GM21576 (cell line): Measurements from ENCODE around the gene PSMA7.
A peak's percentile ranks its signal among the peaks of the same experiment; 100 is the strongest.

Experiments
- ATAC-seq: cut with Tn5 transposase; IDR thresholded peaks from one replicate; pipeline ENCODE4 v1.9.1; 2021; ENCODE audit warnings: mild to moderate bottlenecking, moderate library complexity; ENCODE audit not compliant: unreplicated experiment

The PSMA7 gene

DNA sequence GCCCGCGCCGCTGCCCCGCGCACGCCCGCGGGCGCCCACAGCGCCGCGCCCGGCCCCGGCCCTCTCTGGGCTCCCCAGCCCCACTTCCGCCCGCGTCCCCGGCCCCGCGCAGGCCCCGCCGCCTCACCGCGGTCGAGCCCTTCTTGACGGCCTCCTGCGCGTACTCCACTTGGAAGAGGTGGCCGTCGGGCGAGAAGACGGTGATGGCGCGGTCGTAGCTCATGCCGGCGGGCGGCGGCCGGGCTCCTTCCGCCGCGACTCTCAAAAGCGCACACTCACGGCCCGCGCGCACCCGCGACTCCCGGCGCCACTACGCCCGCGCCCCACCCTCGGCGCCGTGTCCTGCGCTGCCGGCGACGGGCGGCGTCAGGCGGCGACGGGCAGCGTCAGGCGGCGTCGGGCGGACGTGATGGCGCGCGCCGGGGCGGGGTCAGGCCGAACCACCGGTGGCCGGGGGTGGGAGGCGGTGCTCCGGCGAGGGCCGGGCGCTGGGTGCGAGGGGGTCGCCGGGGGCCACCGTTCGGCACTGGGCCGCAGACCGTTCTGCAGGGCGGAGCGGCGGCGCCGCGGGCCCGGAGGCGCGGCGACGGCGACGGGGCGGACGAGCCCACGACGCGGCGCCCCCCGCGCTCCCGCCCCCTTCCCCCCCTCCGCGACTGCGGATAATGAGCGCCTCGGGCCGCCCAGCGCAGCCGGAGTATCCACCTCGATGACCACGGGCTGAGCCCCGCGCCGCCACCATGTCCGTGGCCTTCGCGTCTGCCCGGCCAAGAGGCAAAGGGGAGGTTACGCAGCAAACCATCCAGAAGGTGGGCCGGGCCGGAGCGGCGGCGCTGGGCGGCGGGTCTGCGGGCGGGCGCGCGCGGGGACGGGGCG, at the start of gene PSMA7, which contains the start of gene SS18L1:
TSS of gene PSMA7 (minus strand) at position 314 of the 876 bp plus-strand sequence. CDS start at position 223, 91 bp downstream.
TSS of gene SS18L1 (plus strand) at position 689 of the 876 bp plus-strand sequence. CDS start at position 741, 52 bp downstream.
- ATAC-seq: peak; percentile 67

DNA sequence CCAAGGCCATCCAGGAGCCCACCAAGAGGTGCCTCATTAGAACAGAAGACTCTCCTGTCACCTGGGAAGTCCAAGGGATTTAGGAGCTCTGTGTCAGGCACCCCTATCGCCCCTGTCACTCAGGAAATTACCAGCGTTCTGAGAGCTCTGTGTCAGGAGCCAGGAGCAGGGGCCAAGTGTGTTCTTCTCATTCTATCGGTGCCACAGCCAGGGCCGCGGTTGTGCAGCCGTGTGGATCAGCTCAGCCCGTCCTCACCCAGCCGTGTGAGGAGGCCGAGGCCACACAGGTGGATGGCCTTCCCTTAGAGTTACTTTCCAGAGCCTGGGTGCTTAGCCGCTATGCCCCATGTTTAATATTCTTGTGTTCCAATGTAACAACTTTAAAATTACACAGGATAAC, 49.4 kb upstream of the PSMA7 start:
- ATAC-seq: no peak

DNA sequence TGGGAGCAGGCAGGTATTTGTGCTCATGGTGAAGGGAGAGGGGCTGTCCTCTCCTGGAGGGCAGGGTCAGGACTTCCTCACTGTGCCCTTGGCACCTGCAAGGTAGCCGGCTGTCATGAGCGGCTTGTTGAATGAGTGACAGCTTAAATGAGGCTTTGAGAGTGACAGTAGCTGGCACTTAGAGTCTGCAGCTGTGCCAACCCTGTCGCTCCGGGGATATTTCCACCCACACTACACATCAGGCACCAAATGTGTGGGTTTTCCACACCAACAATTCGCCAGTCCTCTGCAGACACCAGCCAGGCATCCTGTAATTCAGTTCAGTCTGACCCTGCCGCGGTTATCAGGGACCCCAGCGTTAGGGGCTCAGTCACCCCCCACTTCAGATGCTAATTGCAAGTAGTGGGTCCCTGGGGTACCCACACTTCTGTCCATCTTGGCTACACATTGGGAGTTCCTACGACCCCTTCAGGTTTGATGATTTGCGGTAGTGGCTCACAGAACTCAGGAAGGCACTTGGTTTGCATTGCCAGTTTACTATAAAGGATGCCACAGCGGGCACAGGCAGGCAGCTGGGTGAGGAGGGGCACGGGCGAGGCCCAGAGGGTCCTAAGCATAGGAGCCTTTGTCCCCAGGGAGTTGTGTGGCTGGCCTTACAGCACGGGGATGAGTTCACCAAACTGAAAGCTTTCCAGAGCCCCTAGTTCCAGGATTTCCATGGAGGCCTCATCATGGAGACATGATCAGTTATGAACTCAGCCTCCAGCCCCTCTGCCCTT, 48.8 kb upstream of the PSMA7 start:
- no peak for ATAC-seq

GRCh38 chr20:62190639-62191411, 47.6 kb upstream of the PSMA7 start:
- ATAC-seq: no peak

GRCh38 chr20:62186887-62187866, 44.0 kb upstream of the PSMA7 start:
- ATAC-seq: no peak

- no peak for ATAC-seq
These were observed 42.9 kb upstream of the PSMA7 start for GRCh38 chr20:62186096-62186426.

- no peak for ATAC-seq
These were observed 40.4 kb upstream of the PSMA7 start for GRCh38 chr20:62183426-62184142.

DNA sequence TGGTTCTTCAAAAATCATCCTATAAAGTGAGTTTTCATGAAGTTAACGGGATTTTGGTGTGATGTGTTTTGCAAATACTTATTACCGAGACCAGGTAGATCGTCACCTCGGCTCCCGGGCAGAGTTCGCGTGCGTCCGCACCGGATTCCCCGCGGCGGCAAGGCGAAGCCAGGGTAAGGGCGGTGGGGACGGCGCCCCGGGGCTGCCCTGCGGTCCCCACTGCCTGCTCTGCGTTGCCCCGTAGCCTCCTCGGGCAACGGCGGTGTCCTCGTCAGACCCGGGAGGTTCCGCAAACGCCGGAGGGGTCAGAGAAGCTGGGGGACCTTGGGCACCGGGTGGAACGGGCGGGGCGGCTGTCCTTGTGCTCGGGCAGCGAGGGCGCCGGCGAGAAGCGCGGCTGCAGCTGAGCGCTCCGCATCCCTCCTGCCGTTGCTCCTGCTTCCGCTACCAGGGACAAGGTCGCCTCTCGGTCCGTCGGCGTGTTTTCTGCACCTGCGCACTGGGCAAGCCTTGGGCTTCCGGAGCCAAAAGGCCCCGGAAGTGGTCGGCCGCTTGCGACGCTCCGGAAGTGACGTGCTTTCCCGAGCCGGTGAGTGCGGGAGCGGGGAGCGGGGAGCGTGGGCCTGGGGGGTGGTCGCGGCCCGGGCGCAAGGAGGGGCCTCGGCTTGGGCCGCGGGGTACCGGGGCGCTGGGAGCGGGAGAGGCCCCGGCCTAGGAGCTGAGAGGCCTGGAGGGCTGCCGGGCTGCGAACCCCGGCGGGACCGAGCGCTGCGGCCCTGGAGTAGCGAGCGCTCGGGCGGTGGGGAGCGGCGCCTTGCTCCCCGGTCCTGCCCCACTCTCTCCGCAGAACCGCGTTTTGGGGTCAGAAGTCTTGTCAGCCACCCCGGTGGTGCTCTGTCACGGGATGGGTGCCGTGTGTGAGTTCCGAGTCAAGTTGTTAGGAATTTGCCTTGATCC, 39.6 kb upstream of the PSMA7 start, which contains the start of gene MTG2:
TSS of gene MTG2 (plus strand) at position 560 of the 957 bp plus-strand sequence. CDS start 10,393 bp downstream, outside the sequence.
- peak; percentile 90 for ATAC-seq

DNA sequence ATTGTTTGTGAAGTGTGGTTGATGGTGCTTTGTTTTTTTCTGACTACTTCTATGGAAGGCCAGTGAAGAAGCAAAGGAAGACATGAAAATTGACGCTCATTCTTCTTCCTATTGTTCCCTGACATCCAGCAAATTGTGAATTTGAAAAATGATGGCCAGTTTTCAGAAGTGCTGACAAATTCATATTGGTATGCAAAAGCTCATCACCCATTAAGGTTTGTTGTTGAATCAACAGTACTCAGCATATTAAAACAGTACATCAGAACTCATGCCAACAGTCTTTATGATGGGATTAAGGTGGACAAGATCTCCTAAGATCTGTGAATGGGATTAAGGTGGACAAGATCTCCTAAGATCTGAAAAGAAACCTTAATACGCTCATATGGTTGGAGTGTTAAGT, 38.6 kb upstream of the PSMA7 start:
- no peak for ATAC-seq

DNA sequence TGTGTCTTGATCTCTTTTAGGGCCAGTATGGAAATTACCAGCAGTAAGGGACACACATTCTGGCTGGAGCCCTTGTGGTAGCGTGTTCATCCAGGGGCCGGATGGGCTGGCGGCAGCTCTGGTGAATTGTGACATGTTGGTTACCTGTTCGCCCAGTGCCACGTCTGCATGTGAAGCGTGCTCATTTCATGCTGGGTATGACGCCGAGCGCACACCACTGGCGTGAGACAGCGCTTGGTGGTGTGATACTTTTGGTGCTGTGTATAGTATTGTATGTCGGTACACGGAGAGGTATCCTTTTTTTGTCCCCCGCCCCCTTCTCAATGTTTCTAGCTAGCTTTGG, 35.9 kb upstream of the PSMA7 start:
- no peak for ATAC-seq

DNA sequence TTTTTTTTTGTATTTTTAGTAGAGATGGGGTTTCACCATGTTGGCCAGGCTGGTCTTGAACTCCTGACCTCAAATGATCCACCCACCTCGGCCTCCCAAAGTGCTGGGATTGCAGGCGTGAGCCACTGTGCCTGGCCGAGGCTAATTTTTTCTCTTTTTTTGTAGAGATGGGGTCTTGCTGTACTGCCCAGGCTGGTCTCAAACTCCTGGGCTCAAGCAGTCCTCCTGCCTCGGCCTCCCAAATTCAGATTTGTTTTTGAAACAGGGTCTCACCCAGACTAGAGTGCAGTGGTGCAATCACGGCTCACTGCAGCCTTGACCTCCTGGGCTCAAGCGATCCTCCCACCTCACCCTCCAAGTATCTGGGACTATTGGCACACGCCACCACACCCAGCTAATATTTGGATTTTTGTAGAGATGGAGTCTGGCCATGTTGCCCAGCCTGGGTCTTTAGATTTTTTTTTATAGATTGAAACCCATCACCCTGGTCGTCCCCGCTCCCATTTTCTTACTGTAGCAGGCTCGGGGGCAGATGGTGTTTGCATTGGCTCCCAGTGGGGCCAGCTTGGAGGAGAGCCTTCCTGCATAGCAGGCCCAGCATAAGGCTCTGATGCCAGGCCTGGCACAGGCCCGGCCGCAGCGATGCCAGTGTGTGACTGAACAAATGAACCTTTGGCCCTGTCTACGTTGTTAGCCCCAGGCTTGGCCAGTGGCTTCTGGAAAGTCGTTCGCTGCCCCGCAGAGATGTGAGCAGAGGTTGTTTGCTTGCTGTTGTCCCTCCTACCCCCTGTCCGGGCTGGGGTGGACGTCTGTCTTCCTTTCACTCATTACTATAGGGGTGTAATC, 35.3 kb upstream of the PSMA7 start:
- no peak for ATAC-seq

GRCh38 chr20:62177307-62177706, 34.1 kb upstream of the PSMA7 start:
- no peak for ATAC-seq

GRCh38 chr20:62176866-62177265, 33.7 kb upstream of the PSMA7 start:
- no peak for ATAC-seq

DNA sequence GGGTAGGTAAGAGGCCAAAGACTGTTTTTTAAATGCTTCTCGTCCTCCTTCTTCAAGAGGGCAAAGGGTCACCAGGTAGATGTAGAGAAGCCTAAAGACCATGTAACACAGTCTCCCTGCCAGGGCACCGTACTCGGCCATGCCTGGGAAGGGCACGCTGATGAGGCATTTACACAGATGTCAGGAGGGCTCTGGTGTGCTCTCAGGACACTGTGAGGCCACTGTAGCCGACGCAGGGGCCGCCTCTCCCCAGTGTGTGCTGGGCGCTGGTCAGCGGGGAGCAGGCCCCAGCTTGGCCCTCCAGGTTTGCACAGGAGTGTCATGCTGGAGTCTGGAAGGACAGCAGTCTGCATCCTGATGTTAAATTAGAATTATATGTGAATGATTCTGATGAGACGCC, 32.5 kb upstream of the PSMA7 start:
- no peak for ATAC-seq

DNA sequence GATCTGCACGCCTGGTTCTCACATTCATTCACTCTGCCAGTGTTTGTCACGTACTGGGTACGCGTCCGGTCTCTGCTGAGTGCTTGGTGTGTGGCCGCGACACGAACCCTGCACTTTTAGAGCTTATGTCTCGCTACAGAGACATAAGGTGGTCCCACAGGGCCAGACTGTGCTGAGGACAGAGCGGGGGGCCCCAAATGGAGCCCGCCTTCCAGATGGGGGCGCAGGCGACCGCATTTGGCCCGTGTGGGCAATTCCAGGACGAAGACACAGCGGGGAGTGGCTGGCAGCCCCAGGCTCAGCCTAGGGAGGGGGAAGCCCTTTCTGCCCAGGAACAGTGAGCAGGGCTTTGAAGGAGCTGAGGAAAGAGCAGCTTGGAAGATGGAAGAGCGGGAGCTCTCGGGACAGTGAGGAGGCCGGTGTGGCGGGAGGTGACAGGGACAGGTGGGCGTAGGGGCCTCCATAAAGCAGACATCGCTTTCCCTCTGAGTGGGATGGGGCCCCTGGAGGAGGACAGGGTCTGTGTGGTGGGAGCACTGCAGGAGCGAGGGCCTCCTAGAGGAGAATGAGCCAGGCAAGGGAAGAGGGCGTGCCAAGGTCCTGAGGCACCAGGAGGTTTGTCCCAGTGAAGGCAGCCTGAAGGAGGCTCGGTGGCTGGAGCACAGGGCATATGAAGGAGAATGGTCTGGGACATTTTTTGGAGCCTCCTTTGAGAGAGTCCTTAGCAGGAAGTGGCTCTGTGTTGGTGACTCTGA, 31.9 kb upstream of the PSMA7 start:
- ATAC-seq: no peak

DNA sequence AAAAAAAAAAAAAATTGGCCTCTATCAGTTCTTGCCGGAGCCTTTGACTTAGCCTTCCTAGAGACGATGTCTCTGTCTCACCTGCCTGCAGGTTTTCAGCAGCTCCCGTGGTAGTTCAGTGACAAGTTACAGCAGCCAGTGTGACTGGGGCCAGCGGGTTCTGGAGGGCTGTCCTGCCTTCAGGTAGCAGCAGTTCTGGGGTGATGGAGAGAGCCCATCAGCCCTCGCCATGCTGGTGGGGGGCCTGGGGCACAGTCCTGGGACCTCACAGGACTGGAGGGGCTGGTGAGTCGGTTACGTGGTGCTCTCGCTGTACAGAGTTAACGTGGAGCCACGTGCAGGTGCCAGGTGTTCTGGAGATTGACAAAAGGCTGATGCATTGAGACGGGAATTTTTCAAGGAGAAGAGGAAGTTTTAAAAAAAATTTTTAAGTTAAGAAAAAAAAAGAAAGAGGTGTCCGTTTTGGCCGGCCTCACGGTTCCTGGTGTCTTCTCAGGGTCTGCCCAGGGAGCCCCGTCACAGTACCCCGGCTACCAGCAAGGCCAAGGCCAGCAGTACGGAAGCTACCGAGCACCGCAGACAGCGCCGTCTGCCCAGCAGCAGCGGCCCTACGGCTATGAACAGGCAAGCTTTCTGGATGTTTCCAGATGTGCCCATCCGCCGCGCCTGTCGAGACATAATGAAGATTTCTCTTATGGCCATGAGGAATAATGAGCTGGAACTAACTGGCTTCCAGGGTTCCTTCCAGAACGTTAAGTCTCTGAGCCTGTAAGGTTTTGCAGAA, 31.0 kb upstream of the PSMA7 start:
- no peak for ATAC-seq
